GM12801 (cell line): ENCODE results near the gene LMNTD1.

Experiments used
- CTCF ChIP-seq: IDR thresholded peaks from one replicate; pipeline ENCODE4 v1.5.1; 2011; ENCODE audit warnings: control low read depth; ENCODE audit not compliant: insufficient read length; ENCODE audit errors: extremely low read depth

The LMNTD1 gene

GRCh38 chr12:25573346-25573745, 20.3 kb upstream of the LMNTD1 start:
- no peak for TF ChIP-seq CTCF

- TF ChIP-seq CTCF: no peak
Measured at GRCh38 chr12:25570418-25570817, 17.3 kb upstream of the LMNTD1 start.

DNA sequence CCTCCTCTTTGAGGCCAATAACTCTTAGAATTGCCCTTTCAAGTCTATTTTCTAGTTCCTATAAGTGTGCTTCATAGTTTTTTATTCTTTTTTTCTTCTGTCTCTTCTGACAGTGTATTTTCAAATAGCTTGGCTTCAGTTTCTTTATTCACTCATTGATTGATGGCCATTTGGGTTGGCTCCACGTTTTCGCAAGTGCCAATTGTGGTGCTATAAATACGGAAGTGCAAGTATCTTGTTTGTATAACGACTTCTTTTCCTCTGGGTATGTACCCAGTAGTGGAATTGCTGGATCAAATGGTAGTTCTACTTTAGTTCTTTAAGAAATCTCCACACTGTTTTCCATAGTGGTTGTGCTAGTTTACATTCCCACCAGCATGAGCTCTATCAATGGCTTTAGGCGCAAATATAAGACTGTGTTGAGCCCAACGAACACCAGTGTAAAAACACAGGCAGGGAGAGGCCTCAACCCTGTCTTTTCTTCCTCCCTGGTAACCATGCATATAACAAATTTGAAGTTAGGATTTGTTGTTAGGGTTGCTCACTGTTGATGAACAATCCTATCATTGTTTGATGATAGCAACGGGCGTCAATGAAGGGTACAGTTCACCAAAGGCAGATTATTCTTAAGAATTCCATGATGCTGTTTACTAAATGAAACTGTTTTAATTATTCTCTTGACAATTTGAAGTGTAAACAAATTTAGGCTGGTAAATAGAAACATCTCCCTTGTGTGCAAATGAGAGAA, 13.3 kb upstream of the LMNTD1 start:
- TF ChIP-seq CTCF: no peak

GRCh38 chr12:25558586-25558985, 5.5 kb upstream of the LMNTD1 start:
- TF ChIP-seq CTCF: no peak

DNA sequence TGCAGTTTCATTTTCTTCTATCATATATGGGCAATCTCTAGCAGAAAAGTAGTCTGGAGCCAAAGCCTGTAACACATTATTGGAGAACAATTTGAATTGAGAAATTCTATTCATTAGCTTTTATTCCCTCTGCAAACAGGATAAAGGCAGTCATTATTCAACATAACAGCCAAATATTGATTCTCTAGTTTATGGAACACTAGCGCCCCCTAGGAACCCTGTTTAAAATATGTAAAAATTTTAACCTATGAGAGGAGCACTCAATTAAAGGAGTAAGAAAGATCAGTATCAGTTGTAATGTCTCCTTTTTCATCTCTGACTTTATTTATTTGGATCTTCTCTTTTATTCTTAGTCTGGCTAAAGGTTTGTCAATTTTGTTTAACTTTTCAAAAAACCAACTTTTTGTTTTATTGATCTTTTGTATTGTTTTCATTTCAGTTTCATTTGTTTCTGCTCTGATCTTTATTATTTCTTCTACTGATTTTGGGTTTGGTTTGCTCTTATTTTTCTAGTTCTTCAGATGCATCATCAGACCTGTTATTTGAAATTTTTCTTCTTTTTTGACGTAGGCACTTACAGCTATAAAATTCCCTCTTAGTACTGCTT, 4.8 kb upstream of the LMNTD1 start:
- no peak for TF ChIP-seq CTCF

- no peak for TF ChIP-seq CTCF
Measured at GRCh38 chr12:25556153-25556552, 3.1 kb upstream of the LMNTD1 start.

GRCh38 chr12:25552681-25553080, 402 bp downstream of the LMNTD1 start:
- no peak for TF ChIP-seq CTCF
